Mammary microvascular endothelial cell (primary cell): ENCODE results near the gene COX7A2. TPM values are rescaled to one million over a fixed set of nuclear protein-coding genes. Genes with fewer than 3 reads are reported as not detected.

Experiments
- total RNA-seq: library from RNA; depleted of rRNA; stranded (reverse); fragments of >200 nt; gene quantifications from 2 replicates; pipeline ENCODE4 v1.2.3, GENCODE V29; 2015

Gene COX7A2
- 374 and 379 TPM in 2 replicates for total RNA-seq

GRCh38 chr6:75243333-75244062 lies at the start of gene COX7A2:
COX7A2 (minus strand) TSS chr6:75243801; CDS start chr6:75243734, 67 bp downstream.

GRCh38 chr6:75284632-75285282 lies 41.2 kb upstream of the COX7A2 start, which contains the start of gene TMEM30A:
TMEM30A (minus strand) TSS chr6:75284792; CDS start chr6:75284638, 154 bp downstream.

GRCh38 chr6:75205776-75206575 lies 37.6 kb downstream of the COX7A2 start, which contains the start of gene COL12A1:
COL12A1 (minus strand) TSS chr6:75206053; CDS start chr6:75202792, 3,261 bp downstream.

Other genes starting within 250 kb of the COX7A2 start
- gene COL12A1, start 37.7 kb downstream of the COX7A2 start, total RNA-seq: 51.1 and 56.9 TPM in 2 replicates
- 106 and 107 TPM in 2 replicates for gene TMEM30A, start 41.0 kb upstream of the COX7A2 start, total RNA-seq
- 9.1 and 10.4 TPM in 2 replicates for gene FILIP1, start 250.0 kb upstream of the COX7A2 start, total RNA-seq